K562 (cell line): ENCODE results near the gene ERAS. TPM values are rescaled to one million over a fixed set of nuclear protein-coding genes. Genes with fewer than 3 reads are reported as not detected.

Experiments
- ATAC-seq: fragments of 200-7000 bp; cut with Tn5 transposase; 3 replicates; pipeline ENCODE4 v1.9.1; 2020; ENCODE audit warnings: moderate library complexity
- BruUV-seq: library from RNA; stranded (reverse); fragments of 400-500 nt; replicated peaks from 2 replicates; lab custom pipeline; 2021; lab: Mats Ljungman, UMichigan
- CTCF ChIA-PET: fragments of 300-600 bp; formaldehyde crosslinking; extraction: SDS; loops from one replicate; lab custom pipeline; 2021; ENCODE audit warnings: low intra/inter-chr PET ratio; lab: Yijun Ruan, JAX
- POLR2A ChIA-PET: fragments of 300-600, 350-650 bp; sonication (Branson Sonifier 250); formaldehyde crosslinking; extraction: SDS; loops from one replicate; lab custom pipeline; 2021; ENCODE audit warnings: antibody characterized with exemption, inconsistent platforms; lab: Yijun Ruan, JAX
- DNase-seq, 4 experiments: peaks; one replicate each; pipeline versions ENCODE4 v3.0.0 to v3.0.0-alpha.2; 2011 to 2018; ENCODE audit warnings: low spot score in 3 of 4, mixed read lengths in 3 of 4; ENCODE audit errors: extremely low read depth in 1 of 4
- FAIRE-seq: peaks from 2 replicates; lab custom pipeline; 2011; peaks lifted over from hg19 to GRCh38; lab: Jason Lieb, UNC
- H2AFZ ChIP-seq: 2 replicates; pipeline ENCODE4 v1.6.0; 2011; ENCODE audit warnings: low read depth, low read length, control low read depth, inconsistent platforms
- H3K27ac ChIP-seq: fragments of 200-600 bp; 3 replicates; pipeline ENCODE4 v1.8.0; 2011; ENCODE audit warnings: low read depth, mild to moderate bottlenecking, control low read depth, inconsistent platforms, low read length, moderate library complexity, mixed read lengths; ENCODE audit errors: extremely low read depth
- H3K27me3 ChIP-seq, 2 experiments: fragments of 300-600 bp in 1 of 2; 2 replicates in 1 of 2; 3 replicates in 1 of 2; pipeline versions ENCODE4 v1.6.0 to v1.8.0; 2011; ENCODE audit warnings: inconsistent platforms in 2 of 2, low read length in 2 of 2, mild to moderate bottlenecking in 1 of 2, mixed read lengths in 1 of 2, moderate library complexity in 1 of 2; ENCODE audit not compliant: control insufficient read depth in 2 of 2, insufficient read depth in 2 of 2
- H3K36me3 ChIP-seq: fragments of 300-600 bp; 3 replicates; pipeline ENCODE4 v1.8.0; 2011; ENCODE audit warnings: mild to moderate bottlenecking, low read length, inconsistent platforms; ENCODE audit not compliant: control insufficient read depth, insufficient read depth
- H3K4me1 ChIP-seq, 2 experiments: fragments of 200-600 bp in 1 of 2; replicated peaks in 1 of 2; 2 replicates in 1 of 2; 3 replicates in 1 of 2; pipeline versions ENCODE4 v1.5.1 to v1.8.0; 2011; ENCODE audit warnings: inconsistent platforms in 2 of 2, low read length in 2 of 2, mild to moderate bottlenecking in 1 of 2, mixed read lengths in 1 of 2, moderate library complexity in 1 of 2; ENCODE audit not compliant: control insufficient read depth in 2 of 2, insufficient read depth in 2 of 2
- H3K4me2 ChIP-seq: 2 replicates; pipeline ENCODE4 v1.6.1; 2011; ENCODE audit warnings: low read length, control low read depth, inconsistent platforms, mixed read lengths; ENCODE audit not compliant: insufficient read depth
- H3K4me3 ChIP-seq: fragments of 200-600 bp; sonication (generic), shearing (Covaris generic); 2 replicates; pipeline ENCODE4 v1.5.1; 2016; ENCODE audit warnings: control low read depth, inconsistent platforms
- H3K79me2 ChIP-seq: fragments of 200-600 bp; 3 replicates; pipeline ENCODE4 v1.8.0; 2011; ENCODE audit warnings: low read length, inconsistent platforms; ENCODE audit not compliant: control insufficient read depth, insufficient read depth
- H3K9ac ChIP-seq, 2 experiments: 2 replicates each; pipeline versions ENCODE4 v1.6.0 to v1.6.1; 2011; ENCODE audit warnings: low read depth in 2 of 2, low read length in 2 of 2, control low read depth in 1 of 2, inconsistent platforms in 1 of 2, mild to moderate bottlenecking in 1 of 2, mixed read lengths in 1 of 2; ENCODE audit not compliant: insufficient read depth in 1 of 2
- H3K9me1 ChIP-seq: one replicate; pipeline ENCODE4 v1.6.0; 2011; ENCODE audit warnings: inconsistent platforms, mild to moderate bottlenecking, low read length, moderate library complexity; ENCODE audit not compliant: control insufficient read depth, insufficient read depth
- H3K9me3 ChIP-seq: replicated peaks from 2 replicates; pipeline ENCODE4 v1.5.1; 2011; ENCODE audit warnings: low read depth, low read length, inconsistent platforms; ENCODE audit not compliant: control insufficient read depth, insufficient read depth
- H4K20me1 ChIP-seq: replicated peaks from 2 replicates; pipeline ENCODE4 v1.6.1; 2011; ENCODE audit warnings: low read length, inconsistent platforms, mixed read lengths; ENCODE audit not compliant: control insufficient read depth, insufficient read depth
- FOXK2 ChIP-seq, 2 experiments: fragments of 450-650 bp; IDR thresholded peaks in 1 of 2; conservative IDR thresholded peaks in 1 of 2; 2 replicates each; pipeline ENCODE4 v1.6.1; 2016; ENCODE audit warnings: low read depth in 2 of 2, mild to moderate bottlenecking in 1 of 2
- NCOA1 ChIP-seq: fragments of 450-650 bp; IDR thresholded peaks from 2 replicates; pipeline ENCODE4 v1.6.1; 2016; ENCODE audit warnings: low read depth
- NR2C2 ChIP-seq, 2 experiments: fragments of 200-800 bp in 1 of 2; sonication (Bioruptor generic) in 1 of 2; sonication (generic) in 1 of 2; formaldehyde crosslinking in 1 of 2; IDR thresholded peaks; 2 replicates each; pipeline versions ENCODE4 v1.6.1 to v1.8.0; 2016 to 2022; ENCODE audit warnings: mild to moderate bottlenecking in 1 of 2, missing compliant biosample characterization in 1 of 2, missing genetic modification characterization in 1 of 2, missing genetic modification reagents in 1 of 2
- PHB2 ChIP-seq: fragments of 450-650 bp; IDR thresholded peaks from 2 replicates; pipeline ENCODE4 v1.6.1; 2017; ENCODE audit warnings: low read depth
- PHF8 ChIP-seq: fragments of 200-600 bp; sonication (generic); IDR thresholded peaks from 2 replicates; pipeline ENCODE4 v1.6.1; 2012; ENCODE audit warnings: mixed run types, mild to moderate bottlenecking, inconsistent platforms, low read length, moderate library complexity, borderline replicate concordance
- SMARCE1 ChIP-seq: fragments of 450-650 bp; IDR thresholded peaks from 2 replicates; pipeline ENCODE4 v1.7.1; 2016; ENCODE audit warnings: mild to moderate bottlenecking
- WGBS: fragments of 100-300 bp; shearing (Covaris generic); methylation state at CpG from one replicate; pipeline ENCODE4 v1.1.6; 2016; ENCODE audit warnings: low coverage, mixed read lengths; ENCODE audit not compliant: insufficient coverage; ENCODE audit errors: missing lambda C conversion rate; 5-methylcytosine and 5-hydroxymethylcytosine counted together
- in situ Hi-C: fragments of 300-500 bp; cut with MboI; formaldehyde crosslinking; loops from 4 replicates; pipeline ENCODE4 v1.15.0; 2018; ENCODE audit warnings: inconsistent platforms, mixed read lengths
- intact Hi-C: fragments of 100-400 bp; cut with micrococcal nuclease; formaldehyde crosslinking; loops from 2 replicates; pipeline ENCODE4 v1.14.2; 2022
- polyA plus RNA-seq, 8 experiments: library from polyadenylated mRNA; depleted of rRNA in 4 of 8; stranded (reverse) in 5 of 8; unstranded in 3 of 8; fragments of >200 nt; fragmentation: Nextera tagmentation in 2 of 8; fragmentation: Illumina TruSeq in 1 of 8; extraction: Ambion mirVana in 2 of 8; extraction: Trizol in 1 of 8; gene quantifications; 2 replicates each; pipeline versions ENCODE4 v1.2.1 to v1.2.3, GENCODE V29; 2011 to 2014; ENCODE audit warnings: inconsistent platforms in 1 of 8, missing spikeins in 1 of 8
- total RNA-seq, 7 experiments: library from RNA; depleted of rRNA in 6 of 7; stranded (reverse); fragments of >200 nt in 6 of 7; fragmentation: Illumina TruSeq in 2 of 7; extraction: Trizol in 2 of 7; gene quantifications; 2 replicates each; pipeline versions ENCODE4 v1.2.1 to v1.2.3, GENCODE V29; 2011 to 2021; ENCODE audit warnings: low replicate concordance in 1 of 7
- TF ChIP-seq, protein P1 (sequence below): fragments of 450-650 bp; IDR thresholded peaks from one replicate; pipeline ENCODE4 v1.6.1; 2018; ENCODE audit warnings: mild to moderate bottlenecking, moderate library complexity; ENCODE audit not compliant: partially characterized antibody
- TF ChIP-seq, protein P2 (sequence below): fragments of 200-800 bp; sonication (Bioruptor generic); IDR thresholded peaks from 2 replicates; pipeline ENCODE4 v1.6.1; 2017; ENCODE audit warnings: missing genetic modification characterization, missing compliant biosample characterization
- TF ChIP-seq, protein P3 (sequence below): sonication (generic); formaldehyde crosslinking; IDR thresholded peaks from 2 replicates; pipeline ENCODE4 v1.4.0; 2020; ENCODE audit warnings: mild to moderate bottlenecking, missing genetic modification reagents
- TF ChIP-seq, protein P4 (sequence below): fragments of 450-650 bp; IDR thresholded peaks from 2 replicates; pipeline ENCODE4 v1.6.1; 2017; ENCODE audit warnings: antibody characterized with exemption

Gene ERAS
- total and polyA plus RNA-seq, 9 of the 15 experiments (the other 6 are each of a cell fraction or from before 2014, with no cell fraction given) = 0.07 to 0.12 TPM; not detected in 7

DNA sequence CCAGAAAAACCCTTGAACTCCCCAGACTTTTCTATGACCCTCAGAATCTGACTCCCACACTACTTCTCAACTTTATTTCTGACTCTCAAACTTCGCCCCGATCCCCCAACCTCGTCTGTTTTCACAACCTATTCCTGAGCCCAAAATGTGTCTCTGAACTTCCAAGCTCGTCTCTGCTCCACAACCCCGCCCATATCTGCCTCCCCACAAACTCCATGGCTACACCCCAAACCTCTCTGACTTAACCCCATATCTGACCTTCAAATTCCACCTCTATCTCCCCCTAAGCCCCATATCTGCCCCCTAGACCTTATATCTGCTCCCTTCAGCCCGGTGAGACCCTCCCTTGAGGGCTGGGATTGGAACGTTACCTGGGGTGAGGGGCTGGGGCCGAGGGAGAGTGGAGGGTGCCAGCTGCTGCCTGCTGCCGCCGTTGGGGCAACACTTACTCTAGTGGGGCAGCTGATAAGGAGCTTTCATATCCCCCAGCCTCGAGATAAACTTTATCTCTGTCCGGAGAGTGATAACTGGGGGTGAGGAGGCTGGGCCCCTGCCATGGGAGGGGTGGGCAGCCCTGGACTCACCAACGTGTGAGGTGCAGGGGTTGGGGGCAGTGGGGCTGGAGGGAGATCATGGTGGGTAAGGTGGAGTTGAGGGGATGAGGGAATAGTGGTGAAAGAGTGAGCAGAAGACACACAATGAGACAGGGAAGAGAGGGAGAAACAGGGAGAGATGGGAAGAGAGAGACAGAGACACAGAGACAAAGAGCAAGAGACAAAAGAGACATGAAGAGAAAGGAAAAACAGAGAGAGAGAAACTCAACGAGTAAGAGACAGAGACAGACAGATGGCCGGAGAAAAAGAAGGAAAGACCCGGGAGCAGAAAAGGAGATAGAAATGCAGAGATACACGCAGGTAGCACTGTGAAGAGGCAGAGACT is 38.5 kb upstream of the ERAS start:
- WGBS = under 1% methylated on average over 13 of the region's 17 CpGs
- intact Hi-C loops = loop anchor here (2.0 to 5.0 kb wide), 2 partner anchors 23 to 90 kb away; partner anchors contain the start of gene SUV39H1
- TF ChIP-seq, protein P1, sequence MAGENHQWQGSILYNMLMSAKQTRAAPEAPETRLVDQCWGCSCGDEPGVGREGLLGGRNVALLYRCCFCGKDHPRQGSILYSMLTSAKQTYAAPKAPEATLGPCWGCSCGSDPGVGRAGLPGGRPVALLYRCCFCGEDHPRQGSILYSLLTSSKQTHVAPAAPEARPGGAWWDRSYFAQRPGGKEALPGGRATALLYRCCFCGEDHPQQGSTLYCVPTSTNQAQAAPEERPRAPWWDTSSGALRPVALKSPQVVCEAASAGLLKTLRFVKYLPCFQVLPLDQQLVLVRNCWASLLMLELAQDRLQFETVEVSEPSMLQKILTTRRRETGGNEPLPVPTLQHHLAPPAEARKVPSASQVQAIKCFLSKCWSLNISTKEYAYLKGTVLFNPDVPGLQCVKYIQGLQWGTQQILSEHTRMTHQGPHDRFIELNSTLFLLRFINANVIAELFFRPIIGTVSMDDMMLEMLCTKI = no peak
- TF ChIP-seq FOXK2 (conservative IDR thresholded peaks at IDR 0.05 in 1 of 2, IDR thresholded peaks at IDR 0.05 in 1 of 2; ENCODE audit: low read depth in 2 of 2) (0 out of 4 replicates have a peak, but pooled peaks of 1 of the 2 experiments have one; percentile 12), PHF8 (peak; percentile 3; the same call in 1 of the 2 replicates), PHB2 (0 out of 2 replicates have a peak, but pooled peaks have one; percentile 20), SMARCE1 (0 out of 2 replicates have a peak, but pooled peaks have one; percentile 9), NCOA1 (0 out of 2 replicates have a peak, but pooled peaks have one; percentile 11), NR2C2 (CRISPR knock-in tag; IDR thresholded peaks at IDR 0.05) (no peak), NR2C2 (tag; IDR thresholded peaks at IDR 0.05) (peak; percentile 1; the same call in 1 of the 2 replicates)
- TF ChIP-seq, protein P2, sequence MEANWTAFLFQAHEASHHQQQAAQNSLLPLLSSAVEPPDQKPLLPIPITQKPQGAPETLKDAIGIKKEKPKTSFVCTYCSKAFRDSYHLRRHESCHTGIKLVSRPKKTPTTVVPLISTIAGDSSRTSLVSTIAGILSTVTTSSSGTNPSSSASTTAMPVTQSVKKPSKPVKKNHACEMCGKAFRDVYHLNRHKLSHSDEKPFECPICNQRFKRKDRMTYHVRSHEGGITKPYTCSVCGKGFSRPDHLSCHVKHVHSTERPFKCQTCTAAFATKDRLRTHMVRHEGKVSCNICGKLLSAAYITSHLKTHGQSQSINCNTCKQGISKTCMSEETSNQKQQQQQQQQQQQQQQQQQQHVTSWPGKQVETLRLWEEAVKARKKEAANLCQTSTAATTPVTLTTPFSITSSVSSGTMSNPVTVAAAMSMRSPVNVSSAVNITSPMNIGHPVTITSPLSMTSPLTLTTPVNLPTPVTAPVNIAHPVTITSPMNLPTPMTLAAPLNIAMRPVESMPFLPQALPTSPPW (CRISPR knock-in tag) = peak; percentile 48
- TF ChIP-seq, protein P3, sequence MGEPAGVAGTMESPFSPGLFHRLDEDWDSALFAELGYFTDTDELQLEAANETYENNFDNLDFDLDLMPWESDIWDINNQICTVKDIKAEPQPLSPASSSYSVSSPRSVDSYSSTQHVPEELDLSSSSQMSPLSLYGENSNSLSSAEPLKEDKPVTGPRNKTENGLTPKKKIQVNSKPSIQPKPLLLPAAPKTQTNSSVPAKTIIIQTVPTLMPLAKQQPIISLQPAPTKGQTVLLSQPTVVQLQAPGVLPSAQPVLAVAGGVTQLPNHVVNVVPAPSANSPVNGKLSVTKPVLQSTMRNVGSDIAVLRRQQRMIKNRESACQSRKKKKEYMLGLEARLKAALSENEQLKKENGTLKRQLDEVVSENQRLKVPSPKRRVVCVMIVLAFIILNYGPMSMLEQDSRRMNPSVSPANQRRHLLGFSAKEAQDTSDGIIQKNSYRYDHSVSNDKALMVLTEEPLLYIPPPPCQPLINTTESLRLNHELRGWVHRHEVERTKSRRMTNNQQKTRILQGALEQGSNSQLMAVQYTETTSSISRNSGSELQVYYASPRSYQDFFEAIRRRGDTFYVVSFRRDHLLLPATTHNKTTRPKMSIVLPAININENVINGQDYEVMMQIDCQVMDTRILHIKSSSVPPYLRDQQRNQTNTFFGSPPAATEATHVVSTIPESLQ (CRISPR knock-in tag) = no peak
- TF ChIP-seq, protein P4, sequence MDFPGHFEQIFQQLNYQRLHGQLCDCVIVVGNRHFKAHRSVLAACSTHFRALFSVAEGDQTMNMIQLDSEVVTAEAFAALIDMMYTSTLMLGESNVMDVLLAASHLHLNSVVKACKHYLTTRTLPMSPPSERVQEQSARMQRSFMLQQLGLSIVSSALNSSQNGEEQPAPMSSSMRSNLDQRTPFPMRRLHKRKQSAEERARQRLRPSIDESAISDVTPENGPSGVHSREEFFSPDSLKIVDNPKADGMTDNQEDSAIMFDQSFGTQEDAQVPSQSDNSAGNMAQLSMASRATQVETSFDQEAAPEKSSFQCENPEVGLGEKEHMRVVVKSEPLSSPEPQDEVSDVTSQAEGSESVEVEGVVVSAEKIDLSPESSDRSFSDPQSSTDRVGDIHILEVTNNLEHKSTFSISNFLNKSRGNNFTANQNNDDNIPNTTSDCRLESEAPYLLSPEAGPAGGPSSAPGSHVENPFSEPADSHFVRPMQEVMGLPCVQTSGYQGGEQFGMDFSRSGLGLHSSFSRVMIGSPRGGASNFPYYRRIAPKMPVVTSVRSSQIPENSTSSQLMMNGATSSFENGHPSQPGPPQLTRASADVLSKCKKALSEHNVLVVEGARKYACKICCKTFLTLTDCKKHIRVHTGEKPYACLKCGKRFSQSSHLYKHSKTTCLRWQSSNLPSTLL = peak; percentile 22; the same call in 1 of the 2 replicates

More for the DNA sequence above, 38.5 kb upstream of the ERAS start:
- H3K9ac ChIP-seq = peak overlapping the region; percentile 94
- no peak for FAIRE-seq
- H3K9me1 ChIP-seq = no peaks in the 10 kb centered on the region
- in situ Hi-C loops = no loop called here
- BruUV-seq = TSS peak; percentile 50
- peak overlapping the region; percentile 85 for H3K27ac ChIP-seq
- no peaks in the 10 kb centered on the region for H3K9me3 ChIP-seq
- H4K20me1 ChIP-seq = 0 out of 2 replicates have a peak, but pooled peaks cover 3% of the 10 kb centered on the region
- H3K79me2 ChIP-seq = peaks cover 99% of the 10 kb centered on the region
- H3K4me2 ChIP-seq = peak overlapping the region; percentile 93
- POLR2A ChIA-PET = interaction anchor here (0.6 to 1.5 kb wide), 2 partner anchors 13 to 156 kb away, joined by 3 to 6 read pairs; no protein-coding TSS in a partner anchor
- no peak overlapping the region for H2AFZ ChIP-seq
- ATAC-seq = no peak
- H3K4me3 ChIP-seq = peak overlapping the region; percentile 75
- H3K36me3 ChIP-seq = peaks cover 46% of the 10 kb centered on the region
- no peak for DNase-seq
- CTCF ChIA-PET = no interaction called here
- no peaks in the 10 kb centered on the region for H3K27me3 ChIP-seq
- H3K4me1 ChIP-seq = peaks cover 41 to 60% of the 10 kb centered on the region in 2 experiments; a peak in 4 of 5 replicates
